HG03565 (cell line): ENCODE measurements around the gene GSN.

ENCODE experiments used
- ATAC-seq: cut with Tn5 transposase; IDR thresholded peaks from one replicate; pipeline ENCODE4 v1.9.1; 2021; ENCODE audit warnings: mild to moderate bottlenecking, moderate library complexity; ENCODE audit not compliant: unreplicated experiment

GSN gene

GRCh38 chr9:121272401-121272948, 4.5 kb downstream of the GSN start:
- no peak for ATAC-seq

- ATAC-seq, result no peak
These were observed 5.3 kb downstream of the GSN start for GRCh38 chr9:121273064-121273775.

GRCh38 chr9:121274851-121275250, 6.9 kb downstream of the GSN start:
- ATAC-seq, result no peak

- no peak for ATAC-seq
These were observed 8.1 kb downstream of the GSN start for GRCh38 chr9:121275781-121276658.

GRCh38 chr9:121277026-121277425, 9.1 kb downstream of the GSN start:
- ATAC-seq, result no peak

GRCh38 chr9:121277518-121278295, 9.7 kb downstream of the GSN start:
- ATAC-seq, result no peak

- peak; percentile 57 for ATAC-seq
These were observed 10.7 kb downstream of the GSN start for GRCh38 chr9:121278477-121279261.

- ATAC-seq, result no peak
These were observed 11.9 kb downstream of the GSN start for GRCh38 chr9:121279776-121280388.

GRCh38 chr9:121280715-121281613, 13.0 kb downstream of the GSN start:
- no peak for ATAC-seq

GRCh38 chr9:121281614-121282276, 13.8 kb downstream of the GSN start:
- ATAC-seq, result no peak

- no peak for ATAC-seq
These were observed 14.5 kb downstream of the GSN start for GRCh38 chr9:121282277-121283079.

GRCh38 chr9:121283080-121283398, 15.1 kb downstream of the GSN start:
- ATAC-seq, result no peak

GRCh38 chr9:121283856-121284732, 16.1 kb downstream of the GSN start:
- no peak for ATAC-seq

GRCh38 chr9:121284733-121285451, 16.9 kb downstream of the GSN start:
- no peak for ATAC-seq

GRCh38 chr9:121285835-121286687, 18.1 kb downstream of the GSN start:
- no peak for ATAC-seq
